H1 (cell line): Measurements from ENCODE around the gene AHDC1. TPM values are rescaled to one million over a fixed set of nuclear protein-coding genes. Genes with fewer than 3 reads are reported as not detected.

Experiments
- CTCF ChIA-PET: fragments of 300-600 bp; sonication (Branson Sonifier 250); formaldehyde crosslinking; loops from one replicate; lab custom pipeline; 2021; ENCODE audit not compliant: partially characterized antibody; lab: Charles Lee
- POLR2A ChIA-PET: fragments of 300-600 bp; sonication (Branson Sonifier 250); formaldehyde crosslinking; loops from one replicate; lab custom pipeline; 2021; ENCODE audit warnings: inconsistent platforms; ENCODE audit not compliant: partially characterized antibody; lab: Charles Lee
- DNase-seq, 2 experiments: peaks; one replicate each; pipeline versions ENCODE4 v3.0.0 to v3.0.0-alpha.2; 2010 to 2022; ENCODE audit warnings: low spot score in 2 of 2, low read depth in 1 of 2, mixed read lengths in 1 of 2
- FAIRE-seq: peaks from 2 replicates; lab custom pipeline; 2011; peaks lifted over from hg19 to GRCh38; lab: Jason Lieb, UNC
- H2AFZ ChIP-seq: 2 replicates; pipeline ENCODE4 v1.8.1; 2012; ENCODE audit warnings: low read length, inconsistent platforms
- H2AK5ac ChIP-seq: 2 replicates; pipeline ENCODE4 v1.6.1; 2013; ENCODE audit warnings: low read depth, low read length
- H2BK120ac ChIP-seq: replicated peaks from 2 replicates; pipeline ENCODE3; 2013; ENCODE audit warnings: low read depth, low read length, inconsistent platforms
- H2BK12ac ChIP-seq: 2 replicates; pipeline ENCODE4 v1.6.1; 2013; ENCODE audit warnings: low read depth, low read length
- H2BK15ac ChIP-seq: 2 replicates; pipeline ENCODE4 v1.6.1; 2013; ENCODE audit warnings: low read length
- H2BK20ac ChIP-seq: 2 replicates; pipeline ENCODE4 v1.6.1; 2013; ENCODE audit warnings: low read length
- H2BK5ac ChIP-seq: 2 replicates; pipeline ENCODE4 v1.6.1; 2013; ENCODE audit warnings: low read depth, low read length
- H3K14ac ChIP-seq: 2 replicates; pipeline ENCODE4 v1.6.1; 2013; ENCODE audit warnings: inconsistent platforms; ENCODE audit not compliant: insufficient read length
- H3K18ac ChIP-seq: 2 replicates; pipeline ENCODE4 v1.6.1; 2013; ENCODE audit warnings: low read length; ENCODE audit errors: extremely low read depth
- H3K23ac ChIP-seq: 2 replicates; pipeline ENCODE4 v1.6.1; 2013; ENCODE audit warnings: inconsistent platforms; ENCODE audit not compliant: insufficient read length
- H3K23me2 ChIP-seq: 2 replicates; pipeline ENCODE4 v1.6.1; 2013; ENCODE audit warnings: low read depth, low read length
- H3K27ac ChIP-seq: 2 replicates; pipeline ENCODE4 v1.6.1; 2011; ENCODE audit warnings: low read depth, low read length, inconsistent platforms
- H3K27me3 ChIP-seq, 4 experiments: replicated peaks in 1 of 4; 1 replicate in 1 of 4; 2 replicates in 3 of 4; pipeline versions ENCODE4 v1.6.1 to v1.8.1; 2011 to 2013; ENCODE audit warnings: low read length in 3 of 4, mild to moderate bottlenecking in 3 of 4, inconsistent platforms in 2 of 4, mixed read lengths in 2 of 4, moderate library complexity in 1 of 4; ENCODE audit not compliant: control insufficient read depth in 3 of 4, insufficient read depth in 3 of 4; ENCODE audit errors: extremely low read depth in 1 of 4
- H3K36me3 ChIP-seq, 4 experiments: 2 replicates each; pipeline versions ENCODE4 v1.6.1 to v1.8.1; 2011 to 2013; ENCODE audit warnings: mild to moderate bottlenecking in 4 of 4, low read length in 3 of 4, moderate library complexity in 2 of 4, control low read depth in 1 of 4, inconsistent platforms in 1 of 4; ENCODE audit not compliant: insufficient read depth in 4 of 4, control insufficient read depth in 2 of 4
- H3K4ac ChIP-seq: replicated peaks from 2 replicates; pipeline ENCODE3; 2013; ENCODE audit warnings: low read length, low read depth, mixed read lengths, inconsistent platforms; ENCODE audit not compliant: insufficient read length
- H3K4me1 ChIP-seq, 4 experiments: replicated peaks in 1 of 4; 1 replicate in 1 of 4; 2 replicates in 3 of 4; pipeline versions ENCODE4 v1.6.1 to v1.8.1; 2011 to 2013; ENCODE audit warnings: low read length in 3 of 4, inconsistent platforms in 2 of 4, mixed read lengths in 1 of 4; ENCODE audit not compliant: insufficient read depth in 4 of 4, control insufficient read depth in 3 of 4
- H3K4me2 ChIP-seq, 2 experiments: 2 replicates each; pipeline versions ENCODE4 v1.6.1 to v1.8.1; 2011 to 2013; ENCODE audit warnings: low read depth in 2 of 2, low read length in 2 of 2, control low read depth in 1 of 2, inconsistent platforms in 1 of 2, mild to moderate bottlenecking in 1 of 2; ENCODE audit not compliant: insufficient read depth in 1 of 2
- H3K4me3 ChIP-seq, 4 experiments: fragments of 200-600, 300-600 bp in 1 of 4; sonication (generic), shearing (Covaris generic), sonication (Bioruptor Twin) in 1 of 4; 2 replicates each; pipeline versions ENCODE4 v1.5.1 to v1.8.1; 2011 to 2016; ENCODE audit warnings: low read length in 4 of 4, low read depth in 3 of 4, control low read depth in 2 of 4, inconsistent platforms in 2 of 4, mild to moderate bottlenecking in 2 of 4, mixed read lengths in 1 of 4, moderate library complexity in 1 of 4; ENCODE audit not compliant: insufficient read depth in 2 of 4; ENCODE audit errors: extremely low read depth in 1 of 4
- H3K56ac ChIP-seq: replicated peaks from 2 replicates; pipeline ENCODE3; 2013; ENCODE audit warnings: low read depth, mild to moderate bottlenecking, mixed read lengths, low read length, inconsistent platforms; ENCODE audit not compliant: insufficient read length
- H3K79me1 ChIP-seq: 2 replicates; pipeline ENCODE4 v1.6.1; 2013; ENCODE audit warnings: low read depth, low read length, control low read depth
- H3K79me2 ChIP-seq, 2 experiments: 2 replicates each; pipeline versions ENCODE4 v1.6.1 to v1.8.1; 2012 to 2013; ENCODE audit warnings: low read length in 2 of 2, mild to moderate bottlenecking in 2 of 2, inconsistent platforms in 1 of 2; ENCODE audit not compliant: insufficient read depth in 2 of 2, control insufficient read depth in 1 of 2
- H3K9ac ChIP-seq, 4 experiments: replicated peaks in 1 of 4; 1 replicate in 1 of 4; 2 replicates in 3 of 4; pipeline versions ENCODE4 v1.6.1 to v1.8.1; 2011 to 2013; ENCODE audit warnings: low read depth in 3 of 4, low read length in 3 of 4, control low read depth in 2 of 4, mild to moderate bottlenecking in 2 of 4, moderate library complexity in 2 of 4, inconsistent platforms in 1 of 4; ENCODE audit errors: extremely low read depth in 1 of 4
- H3K9me3 ChIP-seq, 2 experiments: 2 replicates each; pipeline versions ENCODE4 v1.6.1 to v1.8.1; 2012 to 2013; ENCODE audit warnings: mild to moderate bottlenecking in 2 of 2, moderate library complexity in 2 of 2, control low read depth in 1 of 2, inconsistent platforms in 1 of 2, low read depth in 1 of 2, low read length in 1 of 2, mixed read lengths in 1 of 2; ENCODE audit not compliant: insufficient read depth in 2 of 2
- H4K20me1 ChIP-seq, 2 experiments: replicated peaks in 1 of 2; 2 replicates each; pipeline versions ENCODE3 to v1.8.1; 2011 to 2013; ENCODE audit warnings: inconsistent platforms in 2 of 2, low read length in 2 of 2, mild to moderate bottlenecking in 1 of 2; ENCODE audit not compliant: insufficient read depth in 2 of 2, control insufficient read depth in 1 of 2
- H4K5ac ChIP-seq: 2 replicates; pipeline ENCODE4 v1.6.1; 2013; ENCODE audit warnings: low read length, low read depth, mixed read lengths, inconsistent platforms; ENCODE audit not compliant: insufficient read length
- H4K8ac ChIP-seq: 2 replicates; pipeline ENCODE4 v1.8.0; 2013; ENCODE audit warnings: mild to moderate bottlenecking, moderate library complexity, low read length, inconsistent platforms; ENCODE audit not compliant: insufficient read depth; ENCODE audit errors: extremely low read depth
- H4K91ac ChIP-seq: replicated peaks from 2 replicates; pipeline ENCODE3; 2013; ENCODE audit warnings: low read length, mixed read lengths, inconsistent platforms; ENCODE audit not compliant: insufficient read length
- YY1 ChIP-seq: IDR thresholded peaks from 2 replicates; pipeline ENCODE4 v1.6.1; 2011; ENCODE audit warnings: low read depth, mild to moderate bottlenecking, low read length
- WGBS, 2 experiments: shearing (Covaris generic) in 1 of 2; methylation state at CpG; one replicate each; pipeline versions ENCODE4 v1.1.6 to v1.1.7; 2013 to 2015; ENCODE audit warnings: low lambda C conversion rate in 2 of 2, mixed read lengths in 2 of 2, inconsistent platforms in 1 of 2, low coverage in 1 of 2, missing lambda C conversion rate in 1 of 2; ENCODE audit not compliant: insufficient replicate concordance in 2 of 2, insufficient coverage in 1 of 2, insufficient read length in 1 of 2; ENCODE audit errors: extremely low coverage in 1 of 2, missing lambda C conversion rate in 1 of 2; 5-methylcytosine and 5-hydroxymethylcytosine counted together
- polyA plus RNA-seq, 7 experiments: library from polyadenylated mRNA; depleted of rRNA in 3 of 7; stranded (reverse) in 5 of 7; unstranded in 2 of 7; fragments of >200 nt in 5 of 7; fragments of 200-250 nt in 2 of 7; gene quantifications; 1 replicate in 5 of 7; 2 replicates in 1 of 7; 4 replicates in 1 of 7; pipeline versions ENCODE4 v1.2.1 to v1.2.3, GENCODE V29; 2011 to 2013; ENCODE audit warnings: missing spikeins in 2 of 7, mixed read lengths in 2 of 7
- total RNA-seq: library from RNA; stranded (reverse); fragmentation: NEBNext Ultra II Directional; extraction: Animal tissue kit (Norgen Biotek cat#: 25700); gene quantifications from 2 replicates; pipeline ENCODE4 v1.2.1, GENCODE V29; 2021

The AHDC1 gene
- total and polyA plus RNA-seq, 2 of the 8 experiments (the other 6 are each of a cell fraction or from before 2014, with no cell fraction given): 4.4 to 35.1 TPM

DNA sequence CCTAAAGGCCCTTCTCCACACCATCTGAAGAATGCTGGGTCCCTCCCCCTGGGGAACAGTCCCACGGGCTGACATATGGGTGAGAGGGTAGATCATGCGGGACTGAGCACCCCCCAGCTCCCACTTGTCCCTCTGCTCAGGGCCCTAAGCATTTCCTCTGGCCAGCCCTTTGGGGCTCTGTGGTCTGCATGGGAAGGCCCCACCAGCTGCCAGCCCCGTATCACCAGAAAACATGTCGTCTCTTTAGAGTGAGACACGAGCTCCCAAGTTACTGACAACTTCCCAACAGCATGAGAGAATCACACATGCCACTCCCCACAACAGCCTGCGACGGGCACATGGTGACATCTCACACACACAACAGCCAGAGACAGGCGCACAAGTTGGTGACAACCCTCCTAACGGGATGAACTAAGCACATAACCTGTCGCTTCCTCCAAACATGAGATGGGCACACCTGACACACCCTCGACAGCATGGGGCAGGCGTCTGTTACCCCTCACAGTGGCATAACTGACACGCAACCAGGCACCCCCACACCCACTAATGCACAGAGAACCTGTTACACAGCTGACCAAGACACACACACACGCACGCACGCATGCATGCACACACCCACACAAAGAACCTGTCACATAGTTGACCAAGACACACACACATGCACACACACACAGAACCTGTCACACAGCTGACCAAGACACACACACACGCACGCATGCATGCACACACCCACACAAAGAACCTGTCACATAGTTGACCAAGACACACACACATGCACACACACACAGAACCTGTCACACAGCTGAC lies 41.2 kb downstream of the AHDC1 start:
- Histone ChIP-seq H3K27ac (no peak overlapping the region), H3K4ac (no peak overlapping the region), H3K4me1 (peaks cover 3 to 69% (median 44%) of the 10 kb centered on the region in 4 experiments), H3K56ac (no peak overlapping the region), H2AK5ac (no peak overlapping the region), H3K79me2 (peaks cover 0 to 44% of the 10 kb centered on the region in 2 experiments; a peak in 2 of 4 replicates), H3K4me3 (no peak overlapping the region), H3K36me3 (no peaks in the 10 kb centered on the region; a peak in 1 of 8 replicates), H3K9ac (no peak overlapping the region), H4K8ac (no peak overlapping the region), H4K91ac (no peak overlapping the region), H3K27me3 (no peaks in the 10 kb centered on the region; a peak in 1 of 7 replicates), H3K4me2 (no peak overlapping the region), H2BK5ac (no peak overlapping the region), H2BK120ac (no peak overlapping the region)
- no peak for DNase-seq
- ChIA-PET POLR2A (interaction anchor here (0.7 to 25.0 kb wide), 5 partner anchors 1 to 124 kb away, joined by 3 to 350 read pairs (median 7); no protein-coding TSS in a partner anchor), CTCF (interaction anchor here (0.6 to 56.1 kb wide), 11 partner anchors 0 to 696 kb away, joined by 3 to 1807 read pairs (median 4); partner anchors contain the start of gene AHDC1)
- WGBS, 2 experiments: 83% methylated on average over 18 of the region's 18 CpGs; no CpG with 5 or more reads in 1 of the 2 experiments
- no peak for TF ChIP-seq YY1
- TF ChIP-seq, all 59 proteins: peak for 0
- H3K79me1 ChIP-seq: peaks cover 20% of the 10 kb centered on the region
- no peak overlapping the region for H2BK20ac ChIP-seq
- no peak overlapping the region for H3K23ac ChIP-seq
- peaks cover 14 to 28% of the 10 kb centered on the region in 2 experiments for H4K20me1 ChIP-seq
- peak overlapping the region; percentile 89; the same call in 1 of the 2 replicates for H2BK15ac ChIP-seq
- no peak overlapping the region for H4K5ac ChIP-seq
- no peak overlapping the region for H3K14ac ChIP-seq
- H2AFZ ChIP-seq: no peak overlapping the region
- no peaks in the 10 kb centered on the region for H3K9me3 ChIP-seq
- no peak for FAIRE-seq
- no peak overlapping the region for H3K18ac ChIP-seq
- H2BK12ac ChIP-seq: peak overlapping the region; percentile 19; the same call in 1 of the 2 replicates
- H3K23me2 ChIP-seq: no peaks in the 10 kb centered on the region
